Fibroblast of lung (primary cell): ENCODE data around the gene GHRL. TPM values are rescaled to one million over a fixed set of nuclear protein-coding genes. Genes with fewer than 3 reads are reported as not detected.

Experiments used
- DNase-seq, 2 donors: peaks; one replicate each; pipeline versions ENCODE4 v3.0.0 to v3.0.0-alpha.2; 2010; ENCODE audit warnings: low read depth in 2 of 2
- H2AFZ ChIP-seq: 2 replicates; pipeline ENCODE4 v1.5.1; 2012; ENCODE audit warnings: low read length, control low read depth, inconsistent platforms
- H3K27ac ChIP-seq: 2 replicates; pipeline ENCODE4 v1.5.1; 2011; ENCODE audit warnings: low read length, control low read depth; ENCODE audit not compliant: insufficient read depth
- H3K27me3 ChIP-seq: 2 replicates; pipeline ENCODE4 v1.5.1; 2011; ENCODE audit warnings: mild to moderate bottlenecking, low read length; ENCODE audit not compliant: control insufficient read depth, insufficient read depth
- H3K36me3 ChIP-seq: 2 replicates; pipeline ENCODE4 v1.5.1; 2011; ENCODE audit warnings: low read length; ENCODE audit not compliant: control insufficient read depth, insufficient read depth
- H3K4me1 ChIP-seq: 2 replicates; pipeline ENCODE4 v1.5.1; 2011; ENCODE audit warnings: low read length; ENCODE audit not compliant: control insufficient read depth, insufficient read depth; ENCODE audit errors: extremely low read depth
- H3K4me2 ChIP-seq: 2 replicates; pipeline ENCODE4 v1.5.1; 2011; ENCODE audit warnings: low read length, control low read depth; ENCODE audit not compliant: insufficient read depth; ENCODE audit errors: extremely low read depth
- H3K4me3 ChIP-seq, 4 experiments: fragments of 200-600 bp in 1 of 4; sonication (generic) in 1 of 4; replicated peaks in 1 of 4; 2 replicates each; pipeline ENCODE4 v1.5.1; 2011 to 2016; ENCODE audit warnings: low read length in 4 of 4, low read depth in 3 of 4, mild to moderate bottlenecking in 3 of 4, control low read depth in 2 of 4, inconsistent platforms in 1 of 4, mixed read lengths in 1 of 4; ENCODE audit not compliant: insufficient read depth in 1 of 4; ENCODE audit errors: control extremely low read depth in 1 of 4
- H3K79me2 ChIP-seq: 2 replicates; pipeline ENCODE4 v1.5.1; 2012; ENCODE audit warnings: mild to moderate bottlenecking, low read length, inconsistent platforms; ENCODE audit not compliant: control insufficient read depth, insufficient read depth
- H3K9ac ChIP-seq: 2 replicates; pipeline ENCODE4 v1.5.1; 2011; ENCODE audit warnings: mild to moderate bottlenecking, low read length, control low read depth; ENCODE audit not compliant: insufficient read depth
- H3K9me3 ChIP-seq: 2 replicates; pipeline ENCODE4 v1.5.1; 2012; ENCODE audit warnings: low read depth, low read length; ENCODE audit not compliant: control insufficient read depth, insufficient read depth
- H4K20me1 ChIP-seq: 2 replicates; pipeline ENCODE4 v1.5.1; 2011; ENCODE audit warnings: low read length; ENCODE audit not compliant: control insufficient read depth, insufficient read depth; ENCODE audit errors: extremely low read depth
- CTCF ChIP-seq, 2 donors: IDR thresholded peaks in 1 of 2; conservative IDR thresholded peaks in 1 of 2; 1 replicate in 1 of 2; 2 replicates in 1 of 2; pipeline ENCODE4 v1.5.1; 2011 to 2012; ENCODE audit warnings: low read length in 2 of 2, control low read depth in 1 of 2, inconsistent platforms in 1 of 2, low read depth in 1 of 2, mild to moderate bottlenecking in 1 of 2
- EZH2 ChIP-seq: IDR thresholded peaks from 2 replicates; pipeline ENCODE4 v1.5.1; 2012; ENCODE audit warnings: low read length, control low read depth, mild to moderate bottlenecking; ENCODE audit errors: missing control alignments
- polyA plus RNA-seq, 2 donors: library from polyadenylated mRNA; depleted of rRNA in 1 of 2; stranded (reverse) in 1 of 2; unstranded in 1 of 2; fragments of >200 nt; gene quantifications; 2 replicates each; pipeline ENCODE4 v1.2.1, GENCODE V29; 2011 to 2012; ENCODE audit warnings: missing spikeins in 1 of 2
- total RNA-seq: library from RNA; depleted of rRNA; stranded (reverse); fragments of >200 nt; gene quantifications from 2 replicates; pipeline ENCODE4 v1.2.1, GENCODE V29; 2014

The GHRL gene
- total and polyA plus RNA-seq, 2 donors (not counting 1 experiment from before 2014, with no cell fraction given): 0.10 TPM; not detected in 1

- H3K36me3 ChIP-seq: no peaks in the 10 kb centered on the region
- no peaks in the 10 kb centered on the region for H3K9me3 ChIP-seq
- peak overlapping the region; percentile 84 for H2AFZ ChIP-seq
- no peaks in the 10 kb centered on the region for H3K27me3 ChIP-seq
- H3K4me2 ChIP-seq: peak overlapping the region; percentile 81
- no peaks in the 10 kb centered on the region for H4K20me1 ChIP-seq
- peaks cover 5% of the 10 kb centered on the region for H3K4me1 ChIP-seq
- peak overlapping the region; percentile 13 to 87 (median 76) for H3K4me3 ChIP-seq
- peak overlapping the region; percentile 78 for H3K9ac ChIP-seq
- peaks cover 27% of the 10 kb centered on the region for H3K79me2 ChIP-seq
- no peak for TF ChIP-seq EZH2
- TF ChIP-seq CTCF (conservative IDR thresholded peaks at IDR 0.05 in 1 of 2, IDR thresholded peaks at IDR 0.05 in 1 of 2; ENCODE audit: low read depth in 1 of 2, low read length in 2 of 2): no peak
- DNase-seq: no peak
- peak overlapping the region; percentile 60 for H3K27ac ChIP-seq
Measured at GRCh38 chr3:10247679-10248183, 45.0 kb downstream of the GHRL start.

- H3K4me3 ChIP-seq: no peak overlapping the region
- H4K20me1 ChIP-seq: no peaks in the 10 kb centered on the region
- H3K4me2 ChIP-seq: no peak overlapping the region
- H3K27me3 ChIP-seq: no peaks in the 10 kb centered on the region
- H3K27ac ChIP-seq: no peak overlapping the region
- TF ChIP-seq CTCF (conservative IDR thresholded peaks at IDR 0.05 in 1 of 2, IDR thresholded peaks at IDR 0.05 in 1 of 2; ENCODE audit: low read depth in 1 of 2, low read length in 2 of 2): no peak
- no peak for TF ChIP-seq EZH2
- H3K9me3 ChIP-seq: no peaks in the 10 kb centered on the region
- peaks cover 11% of the 10 kb centered on the region for H3K79me2 ChIP-seq
- no peak overlapping the region for H2AFZ ChIP-seq
- no peaks in the 10 kb centered on the region for H3K36me3 ChIP-seq
- no peak for DNase-seq
- no peak overlapping the region for H3K9ac ChIP-seq
- H3K4me1 ChIP-seq: peaks cover 3% of the 10 kb centered on the region
Measured at GRCh38 chr3:10245081-10245712, 47.5 kb downstream of the GHRL start.

- no peak for DNase-seq
- Histone ChIP-seq H3K9me3 (no peaks in the 10 kb centered on the region), H3K36me3 (no peaks in the 10 kb centered on the region), H3K4me2 (no peak overlapping the region), H2AFZ (no peak overlapping the region), H3K27ac (no peak overlapping the region), H3K79me2 (peaks cover 3% of the 10 kb centered on the region), H4K20me1 (no peaks in the 10 kb centered on the region), H3K27me3 (no peaks in the 10 kb centered on the region), H3K4me3 (no peak overlapping the region), H3K9ac (no peak overlapping the region), H3K4me1 (no peaks in the 10 kb centered on the region)
- TF ChIP-seq EZH2 (no peak), CTCF (conservative IDR thresholded peaks at IDR 0.05 in 1 of 2, IDR thresholded peaks at IDR 0.05 in 1 of 2; ENCODE audit: low read depth in 1 of 2, low read length in 2 of 2) (no peak)
Measured at GRCh38 chr3:10244009-10244408, 48.7 kb downstream of the GHRL start.
